Naive thymus-derived CD4-positive, alpha-beta T cell (primary cell): ENCODE data around the gene MAML2. TPM values are rescaled to one million over a fixed set of nuclear protein-coding genes. Genes with fewer than 3 reads are reported as not detected.

Experiments used
- ATAC-seq: fragments of 150-1000 bp; cut with Tn5 transposase; 2 replicates; pipeline ENCODE4 v1.10.0; 2021; ENCODE audit warnings: mild to moderate bottlenecking, moderate library complexity
- CTCF ChIA-PET: fragments of 350-600 bp; sonication (Branson Sonifier 250); formaldehyde crosslinking; loops from one replicate; lab custom pipeline; 2021; ENCODE audit warnings: antibody characterized with exemption; lab: Charles Lee
- POLR2A ChIA-PET: fragments of 350-600 bp; sonication (Branson Sonifier 250); formaldehyde crosslinking; loops from one replicate; lab custom pipeline; 2021; ENCODE audit warnings: antibody characterized with exemption, inconsistent platforms; lab: Charles Lee
- DNase-seq, 9 donors: peaks; one replicate each; pipeline versions ENCODE4 v3.0.0 to v3.0.0-alpha.2; 2020 to 2022; ENCODE audit warnings: mixed read lengths in 1 of 9
- H3K27ac ChIP-seq: one replicate; pipeline ENCODE4 v1.7.0; 2013; ENCODE audit warnings: mild to moderate bottlenecking, low read depth, low read length, moderate library complexity
- H3K27me3 ChIP-seq, 2 donors: one replicate each; pipeline ENCODE4 v1.7.0; 2013; ENCODE audit warnings: low read length in 2 of 2, mild to moderate bottlenecking in 2 of 2, moderate library complexity in 2 of 2; ENCODE audit not compliant: control insufficient read depth in 2 of 2, insufficient read depth in 2 of 2
- H3K36me3 ChIP-seq, 3 experiments: 1 replicate in 2 of 3; 2 replicates in 1 of 3; pipeline ENCODE4 v1.7.0; 2013; ENCODE audit warnings: low read length in 3 of 3, mild to moderate bottlenecking in 3 of 3, moderate library complexity in 1 of 3; ENCODE audit not compliant: insufficient read depth in 3 of 3, control insufficient read depth in 2 of 3
- H3K4me1 ChIP-seq, 2 donors: one replicate each; pipeline ENCODE4 v1.7.0; 2013; ENCODE audit warnings: low read length in 2 of 2, mild to moderate bottlenecking in 2 of 2, moderate library complexity in 1 of 2; ENCODE audit not compliant: control insufficient read depth in 2 of 2, insufficient read depth in 2 of 2
- H3K4me3 ChIP-seq: 2 replicates; pipeline ENCODE4 v1.7.0; 2013; ENCODE audit warnings: mild to moderate bottlenecking, low read length
- H3K9me3 ChIP-seq, 3 experiments: 1 replicate in 2 of 3; 2 replicates in 1 of 3; pipeline ENCODE4 v1.7.0; 2013; ENCODE audit warnings: low read length in 3 of 3; ENCODE audit not compliant: control insufficient read depth in 2 of 3
- H3K27ac Mint-ChIP-seq, 9 donors: one replicate each; pipeline ENCODE4 v1.8.0; 2020 to 2022; ENCODE audit warnings: mixed read lengths in 9 of 9, mild to moderate bottlenecking in 8 of 9, moderate library complexity in 5 of 9, inconsistent platforms in 2 of 9
- H3K27me3 Mint-ChIP-seq, 5 donors: one replicate each; pipeline ENCODE4 v1.8.0; 2021 to 2022; ENCODE audit warnings: mixed read lengths in 5 of 5, mild to moderate bottlenecking in 1 of 5
- H3K36me3 Mint-ChIP-seq, 5 donors: one replicate each; pipeline ENCODE4 v1.8.0; 2020 to 2022; ENCODE audit warnings: mixed read lengths in 5 of 5, mild to moderate bottlenecking in 3 of 5, inconsistent platforms in 1 of 5
- H3K4me1 Mint-ChIP-seq, 7 donors: one replicate each; pipeline ENCODE4 v1.8.0; 2020 to 2022; ENCODE audit warnings: mixed read lengths in 7 of 7, mild to moderate bottlenecking in 3 of 7, inconsistent platforms in 1 of 7
- H3K4me3 Mint-ChIP-seq, 10 donors: one replicate each; pipeline ENCODE4 v1.8.0; 2020 to 2022; ENCODE audit warnings: mild to moderate bottlenecking in 10 of 10, mixed read lengths in 10 of 10, moderate library complexity in 6 of 10, inconsistent platforms in 2 of 10
- H3K9me3 Mint-ChIP-seq, 11 donors: one replicate each; pipeline ENCODE4 v1.8.0; 2020 to 2022; ENCODE audit warnings: mixed read lengths in 11 of 11, mild to moderate bottlenecking in 4 of 11, inconsistent platforms in 1 of 11, moderate library complexity in 1 of 11
- intact Hi-C, 2 donors: fragments of 100-400 bp; cut with micrococcal nuclease; formaldehyde crosslinking; loops; one replicate each; pipeline ENCODE4 v1.15.1; 2023
- polyA plus RNA-seq, 2 donors: library from polyadenylated mRNA; unstranded; fragments of 300-500 nt; fragmentation: Illumina TruSeq; gene quantifications; one replicate each; pipeline ENCODE4 v1.2.3, GENCODE V29; 2021
- total RNA-seq, 6 experiments: library from RNA in 5 of 6; stranded (reverse) in 5 of 6; gene quantifications; 1 replicate in 5 of 6; 2 replicates in 1 of 6; pipeline ENCODE4 v1.2.3 and lab custom pipeline; 2021 to 2026

Gene MAML2
- total and polyA plus RNA-seq, 7 experiments from 2014 or later, result 12.6 to 81.3 (median 52.5) TPM

DNA sequence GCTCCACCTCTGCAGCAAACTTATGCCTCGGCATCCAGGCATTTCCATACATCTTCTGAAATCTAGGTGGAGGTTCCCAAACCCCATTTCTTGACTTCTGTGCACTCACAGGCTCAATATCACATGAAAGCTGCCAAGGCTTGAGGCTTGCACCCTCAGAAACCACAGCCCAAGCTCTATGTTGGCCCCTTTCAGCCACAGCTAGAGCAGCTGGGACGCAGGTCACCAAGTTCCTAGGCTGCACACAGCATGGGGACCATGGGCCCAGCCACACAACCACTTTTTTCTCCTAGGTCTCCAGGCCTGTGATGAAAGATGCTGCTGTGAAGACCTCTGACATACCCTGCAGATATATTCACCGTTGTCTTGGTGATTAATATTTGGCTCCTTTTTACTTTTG is 394.4 kb downstream of the MAML2 start:
- H3K27ac Mint-ChIP-seq, result no peak overlapping the region
- no peak overlapping the region for H3K27ac ChIP-seq
- DNase-seq (no peak), ATAC-seq (no peak)
- no peaks in the 10 kb centered on the region for H3K36me3 ChIP-seq
- no peaks in the 10 kb centered on the region for H3K4me1 ChIP-seq
- ChIA-PET CTCF (no interaction called here), POLR2A (no interaction called here)
- peaks cover 0 to 11% (median 4%) of the 10 kb centered on the region in 3 experiments for H3K9me3 ChIP-seq
- no peak overlapping the region for H3K4me3 ChIP-seq
- no peaks in the 10 kb centered on the region for H3K4me1 Mint-ChIP-seq
- peaks cover 7 to 48% (median 19%) of the 10 kb centered on the region in 11 donors for H3K9me3 Mint-ChIP-seq
- H3K36me3 Mint-ChIP-seq, result peaks cover 5 to 45% (median 27%) of the 10 kb centered on the region in 5 donors
- no peaks in the 10 kb centered on the region for H3K27me3 ChIP-seq
- H3K4me3 Mint-ChIP-seq, result no peak overlapping the region
- intact Hi-C loops, result no loop called here
- peaks cover 0 to 9% (median 0%) of the 10 kb centered on the region in 5 donors for H3K27me3 Mint-ChIP-seq

DNA sequence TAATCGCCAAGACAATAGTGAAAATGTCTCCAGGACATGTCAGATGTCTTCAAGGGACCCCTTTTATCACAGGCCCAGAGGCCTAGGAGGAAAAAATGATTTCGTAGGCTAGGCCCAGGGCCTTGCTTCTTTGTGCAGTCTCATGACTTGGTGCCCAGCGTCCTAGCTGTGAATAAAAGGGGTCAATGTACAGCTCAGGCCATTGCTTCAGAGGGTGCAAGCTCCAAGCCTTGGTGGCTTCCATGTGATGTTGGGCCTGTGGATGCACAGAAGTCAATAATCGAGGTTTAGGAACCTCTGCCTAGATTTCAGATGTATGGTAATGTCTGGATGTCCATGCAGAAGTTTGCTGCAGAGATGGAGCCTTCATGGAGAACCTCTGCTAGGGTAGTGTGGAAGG is 398.4 kb downstream of the MAML2 start:
- Histone ChIP-seq H3K4me1 (no peaks in the 10 kb centered on the region), H3K36me3 (no peaks in the 10 kb centered on the region), H3K27ac (no peak overlapping the region), H3K4me3 (no peak overlapping the region), H3K27me3 (no peaks in the 10 kb centered on the region), H3K9me3 (peaks cover 0 to 11% (median 4%) of the 10 kb centered on the region in 3 experiments)
- H3K27ac Mint-ChIP-seq, result no peak overlapping the region
- H3K4me3 Mint-ChIP-seq, result no peak overlapping the region
- H3K9me3 Mint-ChIP-seq, result peaks cover 7 to 50% (median 19%) of the 10 kb centered on the region in 11 donors
- CTCF ChIA-PET, result no interaction called here
- POLR2A ChIA-PET, result no interaction called here
- H3K27me3 Mint-ChIP-seq, result peaks cover 0 to 9% (median 0%) of the 10 kb centered on the region in 5 donors
- no peaks in the 10 kb centered on the region for H3K4me1 Mint-ChIP-seq
- H3K36me3 Mint-ChIP-seq, result peaks cover 5 to 45% (median 28%) of the 10 kb centered on the region in 5 donors
- ATAC-seq (no peak), DNase-seq (no peak)
- intact Hi-C loops, result no loop called here

DNA sequence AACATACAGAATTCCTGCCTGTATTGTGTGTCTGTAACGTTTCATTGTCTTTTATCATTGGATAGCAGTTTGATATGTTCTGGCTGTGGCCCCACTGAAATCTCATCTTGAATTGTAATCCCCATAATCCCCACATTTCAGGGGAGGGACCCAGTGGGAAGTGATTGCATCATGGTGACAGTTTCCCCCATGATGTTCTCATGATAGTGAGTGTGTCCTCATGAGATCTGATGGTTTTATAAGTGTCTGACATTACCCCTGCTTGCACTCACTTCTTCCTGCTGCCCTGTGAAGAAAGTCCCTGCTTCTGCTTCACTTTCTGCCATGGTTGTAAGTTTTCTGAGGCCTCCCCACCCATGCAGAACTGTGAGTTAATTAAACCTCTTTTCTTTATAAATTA is 399.4 kb downstream of the MAML2 start:
- Histone ChIP-seq H3K27ac (no peak overlapping the region), H3K4me1 (no peaks in the 10 kb centered on the region), H3K9me3 (peaks cover 0 to 11% (median 4%) of the 10 kb centered on the region in 3 experiments), H3K4me3 (no peak overlapping the region), H3K27me3 (no peaks in the 10 kb centered on the region), H3K36me3 (no peaks in the 10 kb centered on the region)
- Mint-ChIP-seq H3K4me3 (no peak overlapping the region), H3K9me3 (peaks cover 7 to 43% (median 14%) of the 10 kb centered on the region in 11 donors), H3K27me3 (no peaks in the 10 kb centered on the region), H3K4me1 (no peaks in the 10 kb centered on the region), H3K27ac (no peak overlapping the region), H3K36me3 (peaks cover 0 to 36% (median 22%) of the 10 kb centered on the region in 5 donors)
- ATAC-seq (no peak), DNase-seq (no peak)
- ChIA-PET POLR2A (no interaction called here), CTCF (interaction anchor here (0.5 kb wide), 1 partner anchor 441 kb away, joined by 4 read pairs; no protein-coding TSS in a partner anchor)
- intact Hi-C loops, result no loop called here

DNA sequence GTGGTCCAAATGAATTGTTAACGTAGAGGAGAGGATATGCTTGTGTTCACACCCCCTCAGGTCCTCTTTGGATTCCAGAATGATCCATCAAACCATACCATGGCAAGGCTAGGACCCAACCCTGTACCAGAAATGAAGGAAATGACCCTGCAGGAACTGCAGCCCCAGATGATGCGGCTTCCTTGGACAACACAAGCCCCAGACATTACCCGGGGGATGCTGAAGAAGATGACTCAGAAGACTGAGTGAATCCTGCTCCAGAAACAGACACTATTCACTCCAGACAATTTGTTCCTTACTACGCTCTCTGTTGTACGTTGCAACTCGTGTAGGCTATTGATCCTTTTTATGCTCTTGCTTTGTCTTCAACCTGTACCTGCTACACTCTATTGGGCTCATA is 403.9 kb downstream of the MAML2 start:
- DNase-seq, result no peak
- Histone ChIP-seq H3K9me3 (no peaks in the 10 kb centered on the region), H3K36me3 (no peaks in the 10 kb centered on the region), H3K4me1 (no peaks in the 10 kb centered on the region), H3K27ac (no peak overlapping the region), H3K4me3 (no peak overlapping the region), H3K27me3 (no peaks in the 10 kb centered on the region)
- ATAC-seq, result no peak
- Mint-ChIP-seq H3K27me3 (no peaks in the 10 kb centered on the region), H3K4me1 (no peaks in the 10 kb centered on the region), H3K4me3 (no peak overlapping the region), H3K36me3 (peaks cover 0 to 7% (median 5%) of the 10 kb centered on the region in 5 donors), H3K27ac (no peak overlapping the region), H3K9me3 (peaks cover 0 to 19% (median 6%) of the 10 kb centered on the region in 11 donors)
- CTCF ChIA-PET, result no interaction called here
- POLR2A ChIA-PET, result no interaction called here
- intact Hi-C loops, result no loop called here

DNA sequence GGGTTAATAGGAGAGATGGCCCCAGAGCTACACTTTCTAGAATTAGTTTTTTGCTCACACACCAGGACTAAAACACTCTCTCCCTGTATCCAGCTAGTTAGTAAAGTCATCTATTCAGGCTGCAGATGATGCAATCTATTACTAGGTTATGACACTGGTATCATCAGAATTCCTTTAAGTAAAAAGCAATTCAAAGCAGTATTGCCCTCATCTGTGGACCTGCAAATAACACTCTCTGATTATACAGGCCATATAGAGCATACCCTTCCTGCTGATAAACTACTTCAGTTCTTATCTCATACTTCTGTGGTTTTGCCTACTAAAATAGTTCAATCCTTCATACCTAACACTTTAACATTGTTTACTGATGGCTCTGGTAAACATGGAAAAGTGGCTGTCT is 405.6 kb downstream of the MAML2 start:
- intact Hi-C loops, result no loop called here
- ATAC-seq (no peak), DNase-seq (no peak)
- H3K9me3 Mint-ChIP-seq, result peaks cover 0 to 14% (median 4%) of the 10 kb centered on the region in 11 donors
- no peak overlapping the region for H3K4me3 Mint-ChIP-seq
- H3K27me3 ChIP-seq, result no peaks in the 10 kb centered on the region
- H3K27ac Mint-ChIP-seq, result no peak overlapping the region
- H3K4me1 Mint-ChIP-seq, result no peaks in the 10 kb centered on the region
- ChIA-PET POLR2A (interaction anchor here (0.6 kb wide), 1 partner anchor 32 kb away, joined by 3 read pairs; no protein-coding TSS in a partner anchor), CTCF (no interaction called here)
- peaks cover 0 to 8% (median 0%) of the 10 kb centered on the region in 5 donors for H3K27me3 Mint-ChIP-seq
- no peak overlapping the region for H3K4me3 ChIP-seq
- H3K36me3 Mint-ChIP-seq, result peaks cover 0 to 3% (median 0%) of the 10 kb centered on the region in 5 donors
- H3K9me3 ChIP-seq, result no peaks in the 10 kb centered on the region
- H3K4me1 ChIP-seq, result no peaks in the 10 kb centered on the region
- H3K27ac ChIP-seq, result no peak overlapping the region
- no peaks in the 10 kb centered on the region for H3K36me3 ChIP-seq

DNA sequence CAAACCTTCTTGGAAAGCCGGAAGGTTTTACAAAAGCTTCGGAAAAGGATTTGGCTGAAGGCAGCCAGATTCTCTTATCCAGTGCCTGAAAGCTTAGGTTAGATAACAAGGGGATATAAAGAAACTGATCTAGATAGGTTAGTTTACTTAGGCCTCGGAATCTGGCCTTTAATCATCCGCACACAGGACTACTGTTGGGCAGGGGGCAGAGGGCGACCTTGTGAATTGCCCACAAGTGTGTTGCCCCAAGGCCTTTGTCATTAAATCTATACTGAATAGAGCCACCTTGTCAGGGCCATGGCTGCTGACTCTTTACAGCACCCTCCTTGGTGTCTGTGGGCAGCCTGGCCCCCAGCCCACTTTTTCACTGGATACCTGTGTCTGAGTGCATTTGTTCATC is 409.4 kb downstream of the MAML2 start:
- peaks cover 0 to 14% (median 4%) of the 10 kb centered on the region in 5 donors for H3K36me3 Mint-ChIP-seq
- ATAC-seq, result no peak

DNA sequence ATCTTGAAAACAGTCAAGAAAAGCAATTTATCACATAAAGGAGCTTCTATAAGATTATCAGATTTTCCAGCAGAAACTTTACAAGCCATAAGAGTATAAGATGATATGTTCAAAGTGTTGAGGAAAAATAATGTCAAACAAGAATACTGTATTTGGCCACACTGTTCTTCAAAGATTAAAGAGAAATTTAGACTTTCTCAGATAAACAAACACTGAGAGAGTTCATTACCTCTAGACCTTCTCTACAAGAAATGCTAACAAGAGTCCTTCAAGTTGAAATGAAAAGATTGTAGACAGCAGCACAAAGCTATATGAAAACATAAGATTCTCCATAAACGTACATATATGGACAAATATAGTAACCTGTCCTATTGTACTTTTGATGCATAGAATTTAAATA is 411.1 kb downstream of the MAML2 start:
- no peaks in the 10 kb centered on the region for H3K27me3 ChIP-seq
- DNase-seq (no peak), ATAC-seq (no peak)
- peaks cover 2 to 34% (median 19%) of the 10 kb centered on the region in 11 donors for H3K9me3 Mint-ChIP-seq
- no peak overlapping the region for H3K4me3 Mint-ChIP-seq
- CTCF ChIA-PET, result interaction anchor here (1.0 kb wide), 1 partner anchor 82 kb away, joined by 4 read pairs; no protein-coding TSS in a partner anchor
- no peak overlapping the region for H3K27ac Mint-ChIP-seq
- H3K9me3 ChIP-seq, result peaks cover 0 to 7% (median 0%) of the 10 kb centered on the region in 3 experiments
- peaks cover 1 to 19% (median 9%) of the 10 kb centered on the region in 5 donors for H3K27me3 Mint-ChIP-seq
- no peak overlapping the region for H3K27ac ChIP-seq
- POLR2A ChIA-PET, result no interaction called here
- peaks cover 2 to 14% (median 4%) of the 10 kb centered on the region in 5 donors for H3K36me3 Mint-ChIP-seq
- no peaks in the 10 kb centered on the region for H3K4me1 Mint-ChIP-seq
- no peak overlapping the region for H3K4me3 ChIP-seq
- intact Hi-C loops, result no loop called here
- H3K4me1 ChIP-seq, result no peaks in the 10 kb centered on the region
- H3K36me3 ChIP-seq, result no peaks in the 10 kb centered on the region

More for the DNA sequence above, 409.4 kb downstream of the MAML2 start:
- intact Hi-C loops, result no loop called here
- H3K9me3 ChIP-seq, result peaks cover 0 to 7% (median 0%) of the 10 kb centered on the region in 3 experiments
- DNase-seq, result no peak
- H3K9me3 Mint-ChIP-seq, result peaks cover 2 to 38% (median 16%) of the 10 kb centered on the region in 11 donors
- H3K27ac Mint-ChIP-seq, result no peak overlapping the region
- ChIA-PET POLR2A (interaction anchor here (0.5 kb wide), 1 partner anchor 461 kb away, joined by 4 read pairs; no protein-coding TSS in a partner anchor), CTCF (no interaction called here)
- no peaks in the 10 kb centered on the region for H3K27me3 ChIP-seq
- H3K27ac ChIP-seq, result no peak overlapping the region
- no peaks in the 10 kb centered on the region for H3K4me1 ChIP-seq
- H3K4me3 Mint-ChIP-seq, result no peak overlapping the region
- peaks cover 0 to 19% (median 5%) of the 10 kb centered on the region in 5 donors for H3K27me3 Mint-ChIP-seq
- H3K36me3 ChIP-seq, result no peaks in the 10 kb centered on the region
- no peak overlapping the region for H3K4me3 ChIP-seq
- H3K4me1 Mint-ChIP-seq, result no peaks in the 10 kb centered on the region
